Parathyroid adenoma (tissue), 2 donors: ENCODE results near the gene DNM1.

Experiments
- H2AFZ ChIP-seq: fragments of 300-600 bp; sonication (generic); one replicate; pipeline ENCODE4 v1.7.0; 2017; ENCODE audit warnings: antibody characterized with exemption, mild to moderate bottlenecking
- H3K27ac ChIP-seq: fragments of 300-600 bp; sonication (generic); one replicate; pipeline ENCODE4 v1.7.0; 2017
- H3K27me3 ChIP-seq: fragments of 300-600 bp; sonication (generic); one replicate; pipeline ENCODE4 v1.7.0; 2017; ENCODE audit warnings: low read length; ENCODE audit not compliant: control insufficient read depth, insufficient read depth
- H3K36me3 ChIP-seq: fragments of 300-600 bp; sonication (generic); one replicate; pipeline ENCODE4 v1.7.0; 2017; ENCODE audit warnings: low read length; ENCODE audit not compliant: control insufficient read depth, insufficient read depth
- H3K4me1 ChIP-seq: fragments of 300-600 bp; sonication (generic); one replicate; pipeline ENCODE4 v1.7.0; 2017; ENCODE audit warnings: control low read depth
- H3K4me2 ChIP-seq: fragments of 300-600 bp; sonication (generic); one replicate; pipeline ENCODE4 v1.7.0; 2017; ENCODE audit warnings: low read length
- H3K4me3 ChIP-seq: fragments of 300-600 bp; sonication (generic); one replicate; pipeline ENCODE4 v1.7.0; 2017; ENCODE audit warnings: low read depth, low read length
- H3K79me2 ChIP-seq: fragments of 300-600 bp; sonication (generic); one replicate; pipeline ENCODE4 v1.7.0; 2017; ENCODE audit warnings: control low read depth
- H3K9ac ChIP-seq: fragments of 300-600 bp; sonication (generic); one replicate; pipeline ENCODE4 v1.7.0; 2017; ENCODE audit warnings: mild to moderate bottlenecking
- H3K9me3 ChIP-seq: fragments of 300-600 bp; sonication (generic); one replicate; pipeline ENCODE4 v1.7.0; 2017; ENCODE audit warnings: low read length; ENCODE audit not compliant: control insufficient read depth
- CTCF ChIP-seq: fragments of 300-600 bp; sonication (generic); IDR thresholded peaks from one replicate; pipeline ENCODE4 v1.7.0; 2017; ENCODE audit warnings: antibody characterized with exemption, mild to moderate bottlenecking
- donor health status: primary hyperparathyroidism.

Gene DNM1

GRCh38 chr9:128211981-128212281 is 8.8 kb downstream of the DNM1 start:
- H3K36me3 ChIP-seq: no peaks in the 10 kb centered on the region
- no peak overlapping the region for H3K4me3 ChIP-seq
- H2AFZ ChIP-seq: no peak overlapping the region
- H3K4me2 ChIP-seq: no peak overlapping the region
- H3K27me3 ChIP-seq: no peaks in the 10 kb centered on the region
- H3K27ac ChIP-seq: no peak overlapping the region
- H3K9me3 ChIP-seq: no peaks in the 10 kb centered on the region
- no peak for TF ChIP-seq CTCF
- H3K79me2 ChIP-seq: no peaks in the 10 kb centered on the region
- no peaks in the 10 kb centered on the region for H3K4me1 ChIP-seq
- no peak overlapping the region for H3K9ac ChIP-seq

- Histone ChIP-seq H3K9ac (no peak overlapping the region), H3K36me3 (no peaks in the 10 kb centered on the region), H3K9me3 (no peaks in the 10 kb centered on the region), H3K4me2 (no peak overlapping the region), H2AFZ (no peak overlapping the region), H3K4me3 (no peak overlapping the region), H3K4me1 (no peaks in the 10 kb centered on the region), H3K27ac (no peak overlapping the region), H3K27me3 (no peaks in the 10 kb centered on the region), H3K79me2 (no peaks in the 10 kb centered on the region)
- no peak for TF ChIP-seq CTCF
Observed at GRCh38 chr9:128213746-128214497, 10.7 kb downstream of the DNM1 start.

GRCh38 chr9:128214571-128215490 is 11.7 kb downstream of the DNM1 start:
- no peak for TF ChIP-seq CTCF
- H3K27me3 ChIP-seq: no peaks in the 10 kb centered on the region
- H2AFZ ChIP-seq: no peak overlapping the region
- no peak overlapping the region for H3K9ac ChIP-seq
- no peaks in the 10 kb centered on the region for H3K36me3 ChIP-seq
- H3K4me3 ChIP-seq: no peak overlapping the region
- no peak overlapping the region for H3K27ac ChIP-seq
- no peaks in the 10 kb centered on the region for H3K79me2 ChIP-seq
- no peaks in the 10 kb centered on the region for H3K4me1 ChIP-seq
- H3K9me3 ChIP-seq: no peaks in the 10 kb centered on the region
- H3K4me2 ChIP-seq: no peak overlapping the region

- no peaks in the 10 kb centered on the region for H3K79me2 ChIP-seq
- no peaks in the 10 kb centered on the region for H3K27me3 ChIP-seq
- H3K4me3 ChIP-seq: no peak overlapping the region
- H3K27ac ChIP-seq: no peak overlapping the region
- no peaks in the 10 kb centered on the region for H3K9me3 ChIP-seq
- H2AFZ ChIP-seq: no peak overlapping the region
- no peak overlapping the region for H3K9ac ChIP-seq
- no peaks in the 10 kb centered on the region for H3K4me1 ChIP-seq
- no peaks in the 10 kb centered on the region for H3K36me3 ChIP-seq
- H3K4me2 ChIP-seq: no peak overlapping the region
- no peak for TF ChIP-seq CTCF
Observed at GRCh38 chr9:128215491-128216409, 12.6 kb downstream of the DNM1 start.
